GM18519 (cell line): ENCODE data around the gene HTATIP2.
"Not testable (repeated sequence)": the region's sequence is repeated elsewhere in the genome, so short reads cannot be mapped to it uniquely, and the experiment has no call there.

ENCODE experiments used
- ATAC-seq: cut with Tn5 transposase; IDR thresholded peaks from one replicate; pipeline ENCODE4 v1.9.1; 2021; ENCODE audit warnings: mild to moderate bottlenecking, moderate library complexity; ENCODE audit not compliant: unreplicated experiment, low FRiP score

The HTATIP2 gene

GRCh38 chr11:20363500-20364340 lies at the start of gene HTATIP2:
TSS of gene HTATIP2 (plus strand) at chr11:20363714. CDS start at chr11:20364238, 524 bp downstream.
- ATAC-seq: peak; percentile 96

DNA sequence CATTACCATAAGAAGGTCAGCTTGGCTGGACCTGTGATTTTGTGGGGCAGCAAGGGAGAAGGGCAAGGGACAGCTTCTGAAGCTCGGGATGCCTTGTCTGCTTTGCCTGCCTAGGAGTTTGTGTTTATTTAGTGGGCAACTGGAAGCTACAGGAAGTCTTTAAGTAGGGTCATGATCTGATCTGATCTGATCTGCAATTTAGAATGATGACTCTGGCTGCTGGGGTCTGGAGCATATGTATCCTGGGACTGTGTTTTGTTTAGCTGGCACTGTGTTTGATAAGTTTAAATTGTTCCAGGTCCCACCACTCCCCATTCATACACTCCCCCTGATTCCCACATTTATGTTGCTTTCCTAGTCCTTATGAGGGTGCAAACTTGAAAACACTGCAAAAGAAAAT lies 47.7 kb upstream of the HTATIP2 start:
- ATAC-seq: no peak

GRCh38 chr11:20321177-20321576 lies 42.3 kb upstream of the HTATIP2 start:
- ATAC-seq: no peak

GRCh38 chr11:20327377-20327935 lies 36.1 kb upstream of the HTATIP2 start:
- ATAC-seq: no peak

DNA sequence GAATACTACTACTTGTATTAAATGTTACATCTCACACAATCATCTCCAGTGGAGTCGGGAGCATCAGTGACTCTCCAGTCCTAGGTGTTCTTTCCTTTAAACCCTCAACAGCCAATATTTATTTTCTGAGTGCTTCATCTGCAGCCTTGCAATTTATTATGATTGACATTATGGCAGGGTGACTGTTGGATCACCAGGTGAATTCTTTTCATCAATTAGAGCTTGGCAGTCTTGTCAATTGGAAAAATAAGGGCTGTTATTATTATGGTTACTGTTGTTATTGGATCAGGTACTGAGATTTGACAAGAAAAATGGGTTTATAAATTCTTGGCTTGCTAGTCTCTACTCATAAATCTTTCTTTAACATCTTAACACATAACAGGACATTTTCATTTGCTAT lies 27.5 kb upstream of the HTATIP2 start:
- ATAC-seq: no peak

GRCh38 chr11:20337526-20338154 lies 25.9 kb upstream of the HTATIP2 start:
- ATAC-seq: no peak

GRCh38 chr11:20342347-20343141 lies 21.0 kb upstream of the HTATIP2 start:
- ATAC-seq: no peak

GRCh38 chr11:20351136-20351535 lies 12.4 kb upstream of the HTATIP2 start:
- no peak for ATAC-seq

DNA sequence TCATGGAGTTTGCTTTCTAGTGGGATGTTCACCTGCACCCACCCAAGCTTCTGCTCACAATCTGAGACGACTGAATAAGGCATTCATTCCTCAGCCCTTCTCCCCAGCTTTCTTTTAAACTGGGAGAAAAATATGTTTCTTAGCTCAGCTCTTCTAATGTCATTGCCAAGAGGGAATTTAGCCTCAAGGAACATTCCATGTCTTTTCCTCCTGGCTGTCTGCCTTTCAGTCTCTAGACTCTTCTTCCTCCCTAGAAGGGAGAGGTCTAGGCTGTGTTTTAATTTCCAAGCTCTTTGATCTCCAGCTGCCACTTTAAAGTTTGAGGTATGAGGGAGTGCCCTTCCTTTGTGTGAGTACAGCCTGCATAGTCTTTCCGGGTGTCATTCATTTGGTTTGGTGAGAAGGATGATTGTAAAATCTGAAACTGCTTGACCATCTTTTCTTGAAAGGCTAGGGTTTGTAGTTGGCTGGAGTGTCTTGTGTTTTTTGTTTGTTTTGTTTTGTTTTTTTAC lies 11.7 kb upstream of the HTATIP2 start:
- ATAC-seq: no peak

- no peak for ATAC-seq
Observed at GRCh38 chr11:20353829-20354434, 9.6 kb upstream of the HTATIP2 start.

DNA sequence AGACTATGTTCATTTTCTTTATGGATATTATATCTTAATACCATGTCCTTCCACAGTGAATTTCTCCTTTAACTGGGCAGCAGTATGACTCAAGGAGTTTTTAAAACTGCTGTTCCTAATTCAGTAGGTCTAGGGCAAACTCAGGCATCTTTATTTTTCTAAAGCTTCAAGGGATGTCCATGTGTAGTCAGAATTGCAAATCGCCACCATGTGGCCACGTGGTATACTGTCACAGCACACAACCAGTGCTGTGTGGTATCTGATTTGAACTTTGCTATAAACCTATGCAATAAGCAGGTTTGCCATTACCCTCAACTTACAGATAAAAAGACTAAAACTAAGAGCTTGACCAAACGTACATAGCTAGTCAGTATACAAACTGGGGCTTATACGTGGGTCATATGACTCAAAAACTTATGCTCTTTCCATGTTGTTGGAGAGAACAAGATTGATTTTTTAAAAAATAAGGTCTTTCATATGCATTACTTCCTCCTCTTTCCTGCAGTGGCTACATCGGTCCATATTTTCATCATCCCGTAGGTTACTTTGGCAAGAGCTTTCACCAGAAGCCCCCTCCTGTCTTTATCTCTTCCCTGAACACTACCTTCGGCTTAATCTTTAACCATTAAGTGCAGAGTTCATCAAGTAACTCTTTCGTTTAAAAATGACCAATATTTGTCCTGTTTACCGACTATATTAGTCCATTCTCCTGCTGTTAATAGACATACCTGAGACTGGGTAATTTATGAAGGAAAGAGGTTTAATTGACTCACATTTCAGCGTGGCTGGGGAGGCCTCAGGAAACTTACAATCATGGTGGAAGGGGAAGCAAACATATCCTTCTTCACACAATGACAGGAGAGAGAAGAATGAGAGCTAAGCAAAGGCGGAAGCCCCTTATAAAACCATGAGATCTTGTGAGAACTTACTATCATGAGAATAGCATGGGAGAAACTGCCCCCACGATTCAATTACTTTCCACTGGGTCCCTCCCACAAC lies 8.0 kb upstream of the HTATIP2 start:
- ATAC-seq: peak; percentile 86

GRCh38 chr11:20357150-20357549 lies 6.4 kb upstream of the HTATIP2 start:
- ATAC-seq: no peak

DNA sequence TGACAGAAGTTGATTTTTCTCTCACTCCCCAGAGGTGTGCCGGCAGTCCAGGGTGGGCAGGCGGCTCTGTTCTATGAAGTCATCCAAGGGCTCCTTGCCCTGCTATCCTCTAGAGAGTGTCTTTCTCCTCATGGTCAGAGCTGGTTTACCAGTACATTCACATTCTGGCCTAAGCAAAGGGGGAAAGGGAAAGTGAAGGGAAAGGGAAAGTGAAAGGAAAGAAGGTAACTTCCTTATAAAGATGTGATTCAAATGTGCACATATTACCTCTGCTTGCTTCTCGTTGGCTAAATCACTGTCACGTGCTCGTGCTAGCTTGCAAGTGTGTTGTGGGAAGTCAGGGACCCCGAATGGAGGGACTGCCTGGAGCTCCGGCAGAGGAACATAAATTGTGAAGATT lies 2.9 kb upstream of the HTATIP2 start:
- no peak for ATAC-seq

GRCh38 chr11:20362481-20362880 lies 1.0 kb upstream of the HTATIP2 start:
- no peak for ATAC-seq

GRCh38 chr11:20363149-20363499 lies 390 bp upstream of the HTATIP2 start:
- ATAC-seq: no peak

DNA sequence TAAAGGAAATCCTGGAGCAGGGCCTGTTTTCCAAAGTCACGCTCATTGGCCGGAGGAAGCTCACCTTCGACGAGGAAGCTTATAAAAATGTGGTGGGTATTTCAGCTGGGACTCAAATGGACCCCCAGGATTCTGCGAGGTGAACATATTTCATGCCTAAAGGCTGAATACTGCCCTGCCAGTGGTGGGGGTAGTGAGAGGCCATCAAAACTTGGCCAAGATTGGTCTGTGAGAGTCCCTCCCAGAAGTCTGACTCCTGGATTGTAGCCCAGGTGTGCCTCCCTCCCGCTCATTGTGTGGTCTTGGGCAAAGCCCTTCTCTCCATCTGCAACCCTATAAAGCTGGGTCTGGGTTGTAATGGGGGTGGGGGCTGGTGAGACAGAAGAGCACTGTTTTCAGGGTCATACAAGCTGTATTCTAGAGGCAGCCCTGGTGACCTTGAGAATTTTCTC lies 853 bp downstream of the HTATIP2 start:
- no peak for ATAC-seq

GRCh38 chr11:20365465-20365864 lies 2.0 kb downstream of the HTATIP2 start:
- not testable (repeated sequence) for ATAC-seq

GRCh38 chr11:20367313-20367948 lies 3.9 kb downstream of the HTATIP2 start:
- no peak for ATAC-seq

DNA sequence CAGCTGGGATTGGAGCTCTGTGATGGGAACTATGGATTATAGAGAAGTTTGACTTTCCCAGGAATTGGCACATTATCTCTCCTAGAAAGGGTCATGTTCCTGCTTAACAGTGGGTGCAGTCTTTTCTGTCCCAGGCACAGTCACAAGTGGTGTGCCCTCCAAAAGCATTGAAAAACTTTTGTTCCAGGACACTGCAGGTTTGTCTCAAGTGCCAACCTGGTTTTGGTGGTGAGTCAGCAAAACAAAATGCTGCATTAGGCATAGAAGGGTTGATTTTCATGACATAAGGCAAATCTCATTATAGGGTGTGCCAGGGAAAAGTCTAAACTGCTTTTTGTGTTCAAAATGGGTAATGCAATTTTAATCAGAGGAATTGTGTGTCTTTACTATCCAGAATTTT lies 4.9 kb downstream of the HTATIP2 start:
- ATAC-seq: no peak
